ENCODE measurements around the gene RPF1. TPM values are rescaled to one million over a fixed set of nuclear protein-coding genes. Genes with fewer than 3 reads are reported as not detected.
"Not testable (repeated sequence)": the region's sequence is repeated elsewhere in the genome, so short reads cannot be mapped to it uniquely, and the experiment has no call there.

The RPF1 gene
- total RNA-seq, 1 donor: 29.3 TPM

DNA sequence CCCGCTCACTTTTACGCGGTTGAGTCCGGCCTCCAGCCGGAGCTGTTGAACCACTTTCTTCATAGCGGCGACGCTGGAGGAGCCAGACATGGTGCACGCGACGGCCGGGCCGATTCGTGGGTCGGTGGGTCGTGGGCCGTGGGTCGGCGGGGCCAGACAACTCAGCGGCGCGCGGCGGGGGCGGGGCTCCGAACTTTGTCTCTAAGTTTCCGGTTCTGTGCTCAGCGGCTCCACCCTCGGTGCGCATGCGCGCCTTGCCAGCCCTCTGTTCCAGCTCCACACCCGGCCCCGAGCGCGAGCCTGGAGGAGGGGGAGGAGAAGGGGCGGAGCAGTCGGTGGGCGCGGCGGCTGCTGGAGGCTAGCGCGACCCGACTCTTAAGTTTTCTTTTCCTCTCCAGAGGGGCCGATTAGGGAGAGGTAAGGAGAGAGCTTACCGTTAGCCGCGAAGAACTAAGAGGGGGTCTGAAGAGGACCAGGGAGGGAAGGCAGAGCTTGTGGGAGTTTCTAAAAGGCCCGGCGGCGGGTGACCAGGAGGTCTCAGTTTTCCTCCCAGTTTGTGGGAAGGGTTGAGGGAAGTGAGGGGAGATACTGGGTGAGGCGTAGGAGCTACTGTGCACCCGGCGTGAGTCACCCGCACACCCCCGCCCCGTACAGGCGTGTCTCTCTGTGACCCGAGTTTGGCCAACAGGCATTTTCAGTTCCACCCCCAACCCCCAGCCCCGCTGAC, 27.1 kb downstream of the RPF1 start, which contains the start of the genes GNG5 and SPATA1:
Gene GNG5 (minus strand): TSS at position 580 of the 727 bp plus-strand sequence. CDS start 490 bp downstream, at position 90.
Gene SPATA1 (plus strand): TSS at position 385 of the 727 bp plus-strand sequence. CDS start 9,974 bp downstream, outside the sequence.
- peak within 1 kb of the TSS; percentile 97 for H3K27ac ChIP-seq (ENCODE audit: low read depth, low read length)
- peak within 1 kb of the TSS; percentile 91 for H3K4me3 ChIP-seq (ENCODE audit: insufficient read depth, low read length)
- no peaks in the 10 kb centered on the region for H3K27me3 ChIP-seq (ENCODE audit: insufficient read depth, low read length)
- peak within 1 kb of the TSS; percentile 92 for H2AFZ ChIP-seq (ENCODE audit: low read length)
- peaks cover 54% of the 10 kb centered on the region for H3K79me2 ChIP-seq (ENCODE audit: insufficient read depth, low read length)
- H3K9me3 ChIP-seq (ENCODE audit: low read depth, low read length): no peaks in the 10 kb centered on the region
- peaks cover 19% of the 10 kb centered on the region for H3K36me3 ChIP-seq (ENCODE audit: insufficient read depth, low read length)
- peak; percentile 99 for DNase-seq (ENCODE audit: insufficient read length, low spot score, missing footprints)
- peak within 1 kb of the TSS; percentile 94 for H3K4me2 ChIP-seq (ENCODE audit: insufficient read depth, low read length)
- peaks cover 35% of the 10 kb centered on the region for H4K20me1 ChIP-seq (ENCODE audit: insufficient read depth, low read length)
- TF ChIP-seq, protein P1, sequence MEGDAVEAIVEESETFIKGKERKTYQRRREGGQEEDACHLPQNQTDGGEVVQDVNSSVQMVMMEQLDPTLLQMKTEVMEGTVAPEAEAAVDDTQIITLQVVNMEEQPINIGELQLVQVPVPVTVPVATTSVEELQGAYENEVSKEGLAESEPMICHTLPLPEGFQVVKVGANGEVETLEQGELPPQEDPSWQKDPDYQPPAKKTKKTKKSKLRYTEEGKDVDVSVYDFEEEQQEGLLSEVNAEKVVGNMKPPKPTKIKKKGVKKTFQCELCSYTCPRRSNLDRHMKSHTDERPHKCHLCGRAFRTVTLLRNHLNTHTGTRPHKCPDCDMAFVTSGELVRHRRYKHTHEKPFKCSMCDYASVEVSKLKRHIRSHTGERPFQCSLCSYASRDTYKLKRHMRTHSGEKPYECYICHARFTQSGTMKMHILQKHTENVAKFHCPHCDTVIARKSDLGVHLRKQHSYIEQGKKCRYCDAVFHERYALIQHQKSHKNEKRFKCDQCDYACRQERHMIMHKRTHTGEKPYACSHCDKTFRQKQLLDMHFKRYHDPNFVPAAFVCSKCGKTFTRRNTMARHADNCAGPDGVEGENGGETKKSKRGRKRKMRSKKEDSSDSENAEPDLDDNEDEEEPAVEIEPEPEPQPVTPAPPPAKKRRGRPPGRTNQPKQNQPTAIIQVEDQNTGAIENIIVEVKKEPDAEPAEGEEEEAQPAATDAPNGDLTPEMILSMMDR (IDR thresholded peaks at IDR 0.05; ENCODE audit: extremely low read depth, low read depth, low read length): no peak
- peaks cover 27% of the 10 kb centered on the region for H3K4me1 ChIP-seq (ENCODE audit: insufficient read depth, low read length)

DNA sequence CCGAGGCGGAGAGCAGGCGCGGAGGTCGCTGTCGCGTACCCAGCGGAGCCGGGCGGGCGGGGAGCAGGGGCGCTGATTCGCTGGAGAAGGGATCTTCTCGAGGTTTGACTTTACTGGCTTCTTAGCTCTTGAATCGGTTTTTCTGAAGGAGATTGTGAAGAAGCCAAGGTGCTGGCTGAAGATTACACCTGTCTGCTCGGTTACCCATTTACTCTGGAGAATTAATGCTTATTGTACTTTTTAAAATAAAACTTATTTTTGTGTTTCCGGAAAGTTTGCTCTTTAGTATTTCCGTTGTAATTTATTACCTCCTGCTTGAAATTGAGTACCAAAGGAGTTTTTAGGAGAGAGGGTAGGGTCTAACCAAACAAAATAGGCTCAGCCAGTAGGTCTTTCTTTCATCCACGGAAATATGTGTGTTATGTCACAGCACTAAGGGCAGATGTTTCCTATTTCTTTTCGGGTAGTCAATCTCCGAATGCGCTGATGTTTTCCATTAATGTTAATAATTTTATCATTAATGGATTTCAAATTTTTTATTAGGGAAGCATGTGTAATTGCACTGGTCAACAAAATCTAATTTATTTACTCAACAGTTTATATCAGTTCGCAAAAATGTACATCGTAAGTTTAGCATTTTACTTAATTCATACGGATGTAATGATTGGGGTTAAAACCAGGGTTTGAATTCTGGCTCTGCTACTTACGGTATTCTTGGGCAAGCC, 27.8 kb downstream of the RPF1 start:
- Histone ChIP-seq H3K27me3 (ENCODE audit: insufficient read depth, low read length) (no peaks in the 10 kb centered on the region), H3K4me1 (ENCODE audit: insufficient read depth, low read length) (peaks cover 27% of the 10 kb centered on the region), H2AFZ (ENCODE audit: low read length) (peak overlapping the region; percentile 92), H3K4me2 (ENCODE audit: insufficient read depth, low read length) (peak overlapping the region; percentile 81), H3K79me2 (ENCODE audit: insufficient read depth, low read length) (peaks cover 47% of the 10 kb centered on the region), H4K20me1 (ENCODE audit: insufficient read depth, low read length) (peaks cover 29% of the 10 kb centered on the region), H3K36me3 (ENCODE audit: insufficient read depth, low read length) (peaks cover 12% of the 10 kb centered on the region), H3K9me3 (ENCODE audit: low read depth, low read length) (no peaks in the 10 kb centered on the region), H3K27ac (ENCODE audit: low read depth, low read length) (peak overlapping the region; percentile 97), H3K4me3 (ENCODE audit: insufficient read depth, low read length) (peak overlapping the region; percentile 91)
- TF ChIP-seq, protein P1 (IDR thresholded peaks at IDR 0.05; ENCODE audit: extremely low read depth, low read depth, low read length): no peak
- DNase-seq (ENCODE audit: insufficient read length, low spot score, missing footprints): no peak

DNA sequence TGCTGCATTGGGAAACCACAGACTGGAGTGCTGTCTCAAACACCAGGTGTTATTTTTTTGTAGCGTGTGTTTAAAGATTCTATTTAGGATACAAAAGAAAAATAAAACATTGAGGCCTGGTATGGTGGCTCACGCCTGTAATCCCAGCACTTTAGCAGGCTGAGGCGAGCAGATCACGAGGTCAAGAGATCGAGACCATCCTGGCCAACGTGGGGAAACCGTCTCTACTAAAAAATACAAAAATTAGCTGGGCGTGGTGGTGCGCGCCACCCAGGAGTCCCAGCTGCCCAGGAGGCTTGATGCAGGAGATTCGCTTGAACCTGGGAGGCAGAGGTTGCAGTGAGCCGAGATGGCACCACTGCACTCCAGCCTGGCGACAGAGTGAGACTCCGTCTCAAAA, 28.8 kb downstream of the RPF1 start:
- Histone ChIP-seq H3K79me2 (ENCODE audit: insufficient read depth, low read length) (peaks cover 37% of the 10 kb centered on the region), H3K4me1 (ENCODE audit: insufficient read depth, low read length) (peaks cover 22% of the 10 kb centered on the region), H4K20me1 (ENCODE audit: insufficient read depth, low read length) (peaks cover 23% of the 10 kb centered on the region), H3K36me3 (ENCODE audit: insufficient read depth, low read length) (peaks cover 10% of the 10 kb centered on the region)
- H3K4me3 ChIP-seq (ENCODE audit: insufficient read depth, low read length); H3K27ac ChIP-seq (ENCODE audit: low read depth, low read length); H3K27me3 ChIP-seq (ENCODE audit: insufficient read depth, low read length); H3K9me3 ChIP-seq (ENCODE audit: low read depth, low read length); H2AFZ ChIP-seq (ENCODE audit: low read length); H3K4me2 ChIP-seq (ENCODE audit: insufficient read depth, low read length); DNase-seq (ENCODE audit: insufficient read length, low spot score, missing footprints): not testable (repeated sequence)

DNA sequence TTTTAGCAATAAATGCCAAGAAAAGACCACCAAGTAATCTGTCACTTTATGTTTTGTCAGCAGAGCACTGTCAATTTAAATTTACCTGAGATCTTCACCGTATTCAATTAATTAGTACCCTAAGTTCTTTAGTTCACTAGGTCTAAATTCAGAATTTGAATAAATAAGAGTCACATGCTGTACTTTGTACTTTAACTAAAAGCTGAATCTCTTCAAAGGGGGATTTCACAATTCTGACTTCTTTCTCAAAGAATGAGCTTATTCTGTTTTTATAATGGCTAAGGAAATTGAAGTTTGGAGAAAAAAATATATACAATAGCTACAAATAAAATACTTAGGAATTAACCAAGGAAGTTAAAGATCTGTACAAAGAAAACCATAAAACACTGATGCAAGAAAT, 29.4 kb downstream of the RPF1 start:
- peaks cover 17% of the 10 kb centered on the region for H4K20me1 ChIP-seq (ENCODE audit: insufficient read depth, low read length)
- H3K36me3 ChIP-seq (ENCODE audit: insufficient read depth, low read length): peaks cover 4% of the 10 kb centered on the region
- no peaks in the 10 kb centered on the region for H3K27me3 ChIP-seq (ENCODE audit: insufficient read depth, low read length)
- H3K4me2 ChIP-seq (ENCODE audit: insufficient read depth, low read length): no peak overlapping the region
- H3K4me3 ChIP-seq (ENCODE audit: insufficient read depth, low read length): no peak overlapping the region
- H3K4me1 ChIP-seq (ENCODE audit: insufficient read depth, low read length): peaks cover 17% of the 10 kb centered on the region
- TF ChIP-seq, protein P1 (IDR thresholded peaks at IDR 0.05; ENCODE audit: extremely low read depth, low read depth, low read length): no peak
- no peak overlapping the region for H2AFZ ChIP-seq (ENCODE audit: low read length)
- no peaks in the 10 kb centered on the region for H3K9me3 ChIP-seq (ENCODE audit: low read depth, low read length)
- H3K79me2 ChIP-seq (ENCODE audit: insufficient read depth, low read length): peaks cover 31% of the 10 kb centered on the region
- H3K27ac ChIP-seq (ENCODE audit: low read depth, low read length): no peak overlapping the region
- DNase-seq (ENCODE audit: insufficient read length, low spot score, missing footprints): no peak

Measured in osteoblast (primary cell).